ENCODE results near the gene TEX264. TPM values are rescaled to one million over a fixed set of nuclear protein-coding genes. Genes with fewer than 3 reads are reported as not detected.
A peak's percentile ranks its signal among the peaks of the same experiment; 100 is the strongest.

The TEX264 gene
- total and polyA plus RNA-seq, 2 of the 13 experiments (the other 11 are each of a cell fraction or from before 2014, with no cell fraction given): 35.2 to 52.1 TPM

- TF ChIP-seq BORCS8-MEF2B (CRISPR knock-in tag; IDR thresholded peaks at IDR 0.05): peak; percentile 37; the same call in 1 of the 2 replicates
- TF ChIP-seq TBX3 (IDR thresholded peaks at IDR 0.05; ENCODE audit: borderline replicate concordance): no peak
- TF ChIP-seq ZNF576 (CRISPR knock-in tag; IDR thresholded peaks at IDR 0.05): no peak
- TF ChIP-seq MXD3 (CRISPR knock-in tag; IDR thresholded peaks at IDR 0.05): no peak; the same call in 1 of the 2 replicates
- TF ChIP-seq CHD4 (IDR thresholded peaks at IDR 0.05; ENCODE audit: borderline replicate concordance, low read length): no peak
- TF ChIP-seq USF2 (IDR thresholded peaks at IDR 0.05; ENCODE audit: low read depth, low read length): no peak
- TF ChIP-seq USF2 (CRISPR knock-in tag; IDR thresholded peaks at IDR 0.05; ENCODE audit: borderline replicate concordance): no peak
- TF ChIP-seq ZNF749 (CRISPR knock-in tag; IDR thresholded peaks at IDR 0.05; ENCODE audit: borderline replicate concordance): no peak
- no peak for TF ChIP-seq MIER3 (CRISPR knock-in tag; IDR thresholded peaks at IDR 0.05; ENCODE audit: borderline replicate concordance)
- TF ChIP-seq SAFB2 (CRISPR knock-in tag; IDR thresholded peaks at IDR 0.05; ENCODE audit: borderline replicate concordance, low read depth): no peak
- no peak; the same call in 1 of the 2 replicates for TF ChIP-seq ZNF772 (CRISPR knock-in tag; IDR thresholded peaks at IDR 0.05)
- TF ChIP-seq ZC3H13 (CRISPR knock-in tag; IDR thresholded peaks at IDR 0.05): peak; percentile 30; the same call in 1 of the 2 replicates
- TF ChIP-seq CERS6 (CRISPR knock-in tag; IDR thresholded peaks at IDR 0.05): no peak
- no peak for TF ChIP-seq MATR3 (CRISPR knock-in tag; IDR thresholded peaks at IDR 0.05)
- TF ChIP-seq NFIC (IDR thresholded peaks at IDR 0.05; ENCODE audit: low read length): no peak
- 0 out of 2 replicates have a peak, but pooled peaks have one; percentile 42 for TF ChIP-seq TEF (CRISPR knock-in tag; IDR thresholded peaks at IDR 0.05)
- no peak for TF ChIP-seq ZNF672 (CRISPR knock-in tag; IDR thresholded peaks at IDR 0.05)
- TF ChIP-seq ZBTB49 (CRISPR knock-in tag; IDR thresholded peaks at IDR 0.05; ENCODE audit: borderline replicate concordance): no peak
- TF ChIP-seq SMC3 (IDR thresholded peaks at IDR 0.05; ENCODE audit: low read length): no peak
- no peak for TF ChIP-seq ZNF615 (CRISPR knock-in tag; IDR thresholded peaks at IDR 0.05; ENCODE audit: borderline replicate concordance)
- TF ChIP-seq CBX1 (IDR thresholded peaks at IDR 0.05; ENCODE audit: low read depth): no peak
- TF ChIP-seq TMF1 (CRISPR knock-in tag; IDR thresholded peaks at IDR 0.05; ENCODE audit: low read depth): no peak; the same call in none of the 2 replicates
- no peak; the same call in 1 of the 2 replicates for TF ChIP-seq ZNF761 (CRISPR knock-in tag; conservative IDR thresholded peaks at IDR 0.05)
Observed at GRCh38 chr3:51670823-51671733, at the start of gene TEX264 (continued).
